Testis (tissue), 3 donors: Measurements from ENCODE around the gene DLG2. TPM values are rescaled to one million over a fixed set of nuclear protein-coding genes. Genes with fewer than 3 reads are reported as not detected.

ENCODE experiments used
- DNase-seq: peaks from one replicate; pipeline ENCODE4 v3.0.0-alpha.2; 2019
- H3K27ac ChIP-seq, 2 donors: fragments of 200-600 bp; sonication (generic); one replicate each; pipeline ENCODE4 v1.5.1; 2019
- H3K27me3 ChIP-seq: fragments of 200-600 bp; sonication (generic); one replicate; pipeline ENCODE4 v1.5.1; 2019
- H3K36me3 ChIP-seq: fragments of 200-600 bp; sonication (generic); one replicate; pipeline ENCODE4 v1.5.1; 2017; ENCODE audit warnings: low read depth; ENCODE audit errors: missing control alignments
- H3K4me1 ChIP-seq: fragments of 200-600 bp; sonication (generic); one replicate; pipeline ENCODE4 v1.5.1; 2019
- H3K4me3 ChIP-seq, 2 donors: fragments of 200-600 bp; sonication (generic); one replicate each; pipeline ENCODE4 v1.5.1; 2017 to 2019
- H3K9me3 ChIP-seq: fragments of 200-600 bp; sonication (generic); one replicate; pipeline ENCODE4 v1.5.1; 2017
- CTCF ChIP-seq, 3 experiments: fragments of 450-650 bp in 2 of 3; fragments of 200-600 bp in 1 of 3; sonication (generic) in 1 of 3; IDR thresholded peaks; one replicate each; pipeline ENCODE4 v1.5.1; 2016 to 2019; ENCODE audit warnings: antibody characterized with exemption in 3 of 3, mild to moderate bottlenecking in 2 of 3, moderate library complexity in 1 of 3
- POLR2A ChIP-seq: fragments of 450-650 bp; IDR thresholded peaks from one replicate; pipeline ENCODE4 v1.6.1; 2017; ENCODE audit warnings: antibody characterized with exemption, mild to moderate bottlenecking, moderate library complexity
- whole genome bisulfite sequencing, 2 donors: methylation state at CpG; one replicate each; pipeline ENCODE4 v1.1.5; 2018; 5-methylcytosine and 5-hydroxymethylcytosine counted together
- intact Hi-C: fragments of 100-400 bp; cut with DNase I; formaldehyde crosslinking; loops from one replicate; pipeline ENCODE4 v1.15.1; 2023; ENCODE audit warnings: low total_unique reads
- polyA plus RNA-seq: library from polyadenylated mRNA; stranded (reverse); fragments of 350-450 nt; fragmentation: Illumina TruSeq; extraction: RNeasy Lipid Tissue Mini Kit (QIAGEN cat#74804); gene quantifications from one replicate; pipeline ENCODE4 v1.2.3, GENCODE V29; 2014; ENCODE audit warnings: low read depth, low replicate concordance; ENCODE audit not compliant: insufficient read depth
- total RNA-seq, 2 donors: library from RNA; depleted of rRNA; stranded (reverse); fragments of >200 nt; gene quantifications; one replicate each; pipeline ENCODE4 v1.2.3, GENCODE V29; 2016

DLG2 gene
- total and polyA plus RNA-seq, 3 donors from 2014 or later: 13.8 to 23.0 (median 14.1) TPM

GRCh38 chr11:84144531-84144930 lies 1482.6 kb downstream of the DLG2 start:
- no peaks in the 10 kb centered on the region for H3K36me3 ChIP-seq
- no peaks in the 10 kb centered on the region for H3K4me1 ChIP-seq
- no peaks in the 10 kb centered on the region for H3K9me3 ChIP-seq
- intact Hi-C loops: no loop called here
- TF ChIP-seq CTCF (IDR thresholded peaks at IDR 0.05) (no peak), POLR2A (no peak)
- DNase-seq: no peak
- no peak overlapping the region for H3K4me3 ChIP-seq
- no peaks in the 10 kb centered on the region for H3K27me3 ChIP-seq
- no peak overlapping the region for H3K27ac ChIP-seq

GRCh38 chr11:84142411-84142810 lies 1484.7 kb downstream of the DLG2 start:
- WGBS, 2 donors: 83 to 89% methylated on average over 3 of the region's 3 CpGs
- Histone ChIP-seq H3K9me3 (no peaks in the 10 kb centered on the region), H3K27me3 (no peaks in the 10 kb centered on the region), H3K4me3 (no peak overlapping the region), H3K36me3 (no peaks in the 10 kb centered on the region), H3K27ac (no peak overlapping the region), H3K4me1 (no peaks in the 10 kb centered on the region)
- DNase-seq: no peak
- intact Hi-C loops: no loop called here
- TF ChIP-seq CTCF (IDR thresholded peaks at IDR 0.05) (no peak), POLR2A (no peak)

- DNase-seq: no peak
- no peak for TF ChIP-seq CTCF (IDR thresholded peaks at IDR 0.05)
- TF ChIP-seq POLR2A: no peak
- 55 to 58% methylated on average over 4 of the region's 4 CpGs for WGBS, 2 donors
- Histone ChIP-seq H3K27me3 (no peaks in the 10 kb centered on the region), H3K4me3 (no peak overlapping the region), H3K27ac (no peak overlapping the region), H3K36me3 (no peaks in the 10 kb centered on the region), H3K9me3 (no peaks in the 10 kb centered on the region), H3K4me1 (no peaks in the 10 kb centered on the region)
- intact Hi-C loops: no loop called here
Observed at GRCh38 chr11:84140386-84141169, 1486.6 kb downstream of the DLG2 start.

- no peak overlapping the region for H3K27ac ChIP-seq
- DNase-seq: no peak
- no peaks in the 10 kb centered on the region for H3K36me3 ChIP-seq
- H3K4me3 ChIP-seq: no peak overlapping the region
- H3K4me1 ChIP-seq: no peaks in the 10 kb centered on the region
- H3K27me3 ChIP-seq: no peaks in the 10 kb centered on the region
- TF ChIP-seq CTCF (IDR thresholded peaks at IDR 0.05) (no peak), POLR2A (no peak)
- intact Hi-C loops: no loop called here
- no peaks in the 10 kb centered on the region for H3K9me3 ChIP-seq
Observed at GRCh38 chr11:84137960-84138359, 1489.2 kb downstream of the DLG2 start.

GRCh38 chr11:84137505-84137904 lies 1489.6 kb downstream of the DLG2 start:
- Histone ChIP-seq H3K9me3 (no peaks in the 10 kb centered on the region), H3K4me3 (no peak overlapping the region), H3K27ac (no peak overlapping the region), H3K27me3 (no peaks in the 10 kb centered on the region), H3K4me1 (no peaks in the 10 kb centered on the region), H3K36me3 (no peaks in the 10 kb centered on the region)
- intact Hi-C loops: no loop called here
- DNase-seq: no peak
- TF ChIP-seq POLR2A: no peak
- no peak for TF ChIP-seq CTCF (IDR thresholded peaks at IDR 0.05)
